ENCODE results near the gene TBC1D1. TPM values are rescaled to one million over a fixed set of nuclear protein-coding genes. Genes with fewer than 3 reads are reported as not detected.

TBC1D1 gene
- total and polyA plus RNA-seq, 8 donors: 16.2 to 41.0 (median 24.6) TPM

GRCh38 chr4:38170338-38171169 is 279.7 kb downstream of the TBC1D1 start:
- WGBS, 2 donors: 84% methylated on average over 7 of the region's 7 CpGs
- intact Hi-C loops (cut with DNase I): loop anchor here in 2 of 3 donors (10.0 kb wide), 1 partner anchor 106 kb away; no protein-coding TSS in a partner anchor
- TF ChIP-seq CTCF (IDR thresholded peaks at IDR 0.05): no peak
- Histone ChIP-seq H3K9me3 (no peaks in the 10 kb centered on the region), H3K27me3 (no peaks in the 10 kb centered on the region), H3K4me3 (no peak overlapping the region), H3K36me3 (no peaks in the 10 kb centered on the region), H3K27ac (no peak overlapping the region), H3K4me1 (no peaks in the 10 kb centered on the region)
- FAIRE-seq: no peak
- no peak for DNase-seq
- ATAC-seq: no peak

- no peak for TF ChIP-seq CTCF (IDR thresholded peaks at IDR 0.05)
- H3K27me3 ChIP-seq: no peaks in the 10 kb centered on the region
- FAIRE-seq: no peak
- no peak overlapping the region for H3K27ac ChIP-seq
- peaks cover 0 to 6% (median 4%) of the 10 kb centered on the region in 3 donors for H3K4me1 ChIP-seq
- WGBS, 2 donors: 95 to 97% methylated on average over 6 of the region's 6 CpGs
- no peak for DNase-seq
- intact Hi-C loops (cut with DNase I): loop anchor here in 2 of 3 donors (10.0 kb wide), 1 partner anchor 107 kb away; no protein-coding TSS in a partner anchor
- H3K4me3 ChIP-seq: no peak overlapping the region
- no peaks in the 10 kb centered on the region for H3K36me3 ChIP-seq
- H3K9me3 ChIP-seq: no peaks in the 10 kb centered on the region
- ATAC-seq: no peak
Observed at GRCh38 chr4:38172078-38172477, 281.2 kb downstream of the TBC1D1 start.

GRCh38 chr4:38173935-38174518 is 283.1 kb downstream of the TBC1D1 start:
- H3K27ac ChIP-seq: no peak overlapping the region
- FAIRE-seq: no peak
- WGBS, 2 donors: 91 to 94% methylated on average over 4 of the region's 4 CpGs
- H3K36me3 ChIP-seq: no peaks in the 10 kb centered on the region
- H3K4me1 ChIP-seq: peaks cover 6 to 20% (median 17%) of the 10 kb centered on the region in 3 donors
- no peak for TF ChIP-seq CTCF (IDR thresholded peaks at IDR 0.05)
- no peak for DNase-seq
- no peak for ATAC-seq
- H3K4me3 ChIP-seq: no peak overlapping the region
- H3K9me3 ChIP-seq: no peaks in the 10 kb centered on the region
- no peaks in the 10 kb centered on the region for H3K27me3 ChIP-seq
- intact Hi-C loops (cut with DNase I): loop anchor here in 2 of 3 donors (10.0 kb wide), 1 partner anchor 109 kb away; no protein-coding TSS in a partner anchor

GRCh38 chr4:38174801-38175200 is 283.9 kb downstream of the TBC1D1 start:
- DNase-seq (no peak), FAIRE-seq (no peak), ATAC-seq (peak in 2 of 4 donors; percentile 12 to 17)
- Histone ChIP-seq H3K27ac (peak overlapping the region in 1 of 4 donors; percentile 19), H3K27me3 (no peaks in the 10 kb centered on the region), H3K36me3 (no peaks in the 10 kb centered on the region), H3K9me3 (no peaks in the 10 kb centered on the region), H3K4me3 (no peak overlapping the region), H3K4me1 (peaks cover 7 to 20% (median 17%) of the 10 kb centered on the region in 3 donors)
- no peak for TF ChIP-seq CTCF (IDR thresholded peaks at IDR 0.05)
- intact Hi-C loops (cut with DNase I): loop anchor here in 2 of 3 donors (5.0 to 10.0 kb wide), 3 partner anchors 110 to 558 kb away; no protein-coding TSS in a partner anchor
- 84 to 86% methylated on average over 2 of the region's 2 CpGs for WGBS, 2 donors

Measured in pancreas (tissue), 10 donors.